GM04503 (cell line): ENCODE results near the gene ACP6.
"Not testable (repeated sequence)": the region's sequence is repeated elsewhere in the genome, so short reads cannot be mapped to it uniquely, and the experiment has no call there.

Source experiments
- DNase-seq: peaks from one replicate; pipeline ENCODE4 v3.0.0-alpha.2; 2012; ENCODE audit warnings: low read depth

The ACP6 gene

DNA sequence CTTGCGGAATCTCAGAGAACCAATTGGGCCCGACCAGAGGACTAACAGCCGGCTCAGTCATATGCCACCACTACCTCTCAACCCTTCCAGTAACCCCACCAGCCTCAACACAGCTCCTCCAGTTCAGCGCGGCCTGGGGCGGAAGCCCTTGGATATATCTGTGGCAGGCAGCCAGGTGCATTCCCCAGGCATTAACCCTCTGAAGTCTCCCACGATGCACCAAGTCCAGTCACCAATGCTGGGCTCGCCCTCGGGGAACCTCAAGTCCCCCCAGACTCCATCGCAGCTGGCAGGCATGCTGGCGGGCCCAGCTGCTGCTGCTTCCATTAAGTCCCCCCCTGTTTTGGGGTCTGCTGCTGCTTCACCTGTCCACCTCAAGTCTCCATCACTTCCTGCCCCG lies 49.8 kb downstream of the ACP6 start:
- no peak for DNase-seq

DNA sequence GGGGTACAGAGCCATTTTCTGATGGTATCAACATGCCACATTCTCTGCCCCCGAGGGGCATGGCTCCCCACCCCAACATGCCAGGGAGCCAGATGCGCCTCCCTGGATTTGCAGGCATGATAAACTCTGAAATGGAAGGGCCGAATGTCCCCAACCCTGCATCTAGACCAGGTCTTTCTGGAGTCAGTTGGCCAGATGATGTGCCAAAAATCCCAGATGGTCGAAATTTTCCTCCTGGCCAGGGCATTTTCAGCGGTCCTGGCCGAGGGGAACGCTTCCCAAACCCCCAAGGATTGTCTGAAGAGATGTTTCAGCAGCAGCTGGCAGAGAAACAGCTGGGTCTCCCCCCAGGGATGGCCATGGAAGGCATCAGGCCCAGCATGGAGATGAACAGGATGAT lies 50.6 kb downstream of the ACP6 start:
- DNase-seq = no peak

DNA sequence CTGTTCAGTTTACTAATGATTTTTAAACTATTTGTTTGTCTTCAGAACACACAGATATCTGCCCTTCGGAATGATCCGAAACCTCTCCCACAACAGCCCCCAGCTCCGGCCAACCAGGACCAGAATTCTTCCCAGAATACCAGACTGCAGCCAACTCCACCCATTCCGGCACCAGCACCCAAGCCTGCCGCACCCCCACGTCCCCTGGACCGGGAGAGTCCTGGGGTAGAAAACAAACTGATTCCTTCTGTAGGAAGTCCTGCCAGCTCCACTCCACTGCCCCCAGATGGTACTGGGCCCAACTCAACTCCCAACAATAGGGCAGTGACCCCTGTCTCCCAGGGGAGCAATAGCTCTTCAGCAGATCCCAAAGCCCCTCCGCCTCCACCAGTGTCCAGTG lies 51.6 kb downstream of the ACP6 start:
- DNase-seq = no peak

DNA sequence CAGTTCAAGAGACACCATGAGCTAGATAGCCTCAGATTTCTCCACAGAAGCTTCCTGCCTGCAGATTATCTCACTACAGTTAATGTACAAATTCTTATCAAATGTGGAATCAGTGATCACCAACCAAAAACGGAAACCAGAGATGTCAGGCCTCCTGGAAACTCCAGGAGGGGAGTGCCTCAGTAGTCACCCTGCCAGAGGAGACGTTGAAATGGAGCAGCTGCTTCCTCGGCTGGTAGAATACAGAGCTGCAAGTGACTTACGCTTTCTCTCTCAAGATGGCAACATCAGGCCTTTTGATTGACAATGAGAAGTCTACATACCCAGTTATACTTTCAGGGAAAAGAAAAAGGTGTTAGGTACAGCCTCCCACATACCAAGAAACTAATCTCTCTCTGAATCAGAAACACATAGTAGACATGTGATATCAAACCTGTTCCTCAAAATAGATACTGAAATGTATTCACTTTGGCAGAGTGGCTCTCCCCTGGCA lies 52.2 kb downstream of the ACP6 start:
- no peak for DNase-seq

DNA sequence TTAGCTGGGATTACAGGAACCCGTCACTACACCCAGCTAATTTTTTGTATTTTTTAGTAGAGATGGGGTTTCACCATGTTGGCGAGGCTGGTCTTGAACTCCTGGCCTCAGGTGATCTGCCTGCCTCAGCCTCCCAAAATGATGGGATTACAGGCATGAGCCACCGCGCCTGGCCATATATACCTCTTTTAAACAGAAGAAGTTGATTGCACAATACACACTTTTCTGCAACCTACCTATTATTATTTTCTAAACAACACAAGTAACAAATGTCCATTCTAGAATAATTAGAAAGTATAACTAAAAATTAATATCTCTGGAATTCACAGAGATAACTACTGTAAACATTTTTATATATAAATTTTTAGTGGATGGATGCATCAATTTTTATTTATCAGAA lies 55.4 kb downstream of the ACP6 start:
- DNase-seq = not testable (repeated sequence)

DNA sequence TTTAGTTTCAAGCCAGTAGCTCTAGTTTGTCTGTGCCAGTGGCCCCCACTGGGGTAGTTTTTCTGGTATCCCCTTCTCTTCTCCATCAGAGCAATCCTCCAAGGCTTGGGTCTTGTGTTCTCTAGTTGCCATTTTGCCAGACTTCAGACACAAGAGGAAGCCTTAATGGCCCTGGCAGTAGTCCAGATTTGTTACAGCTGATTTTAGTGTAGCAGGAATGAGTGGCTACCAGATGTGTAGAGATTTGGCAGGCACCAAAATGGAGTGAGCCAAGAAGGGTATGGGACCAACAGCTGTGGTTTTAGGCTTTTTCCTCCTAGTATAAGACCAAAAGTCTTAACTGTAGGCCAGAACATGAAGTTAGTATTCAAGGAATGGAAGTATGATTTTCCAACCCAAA lies 56.8 kb downstream of the ACP6 start:
- DNase-seq = no peak

DNA sequence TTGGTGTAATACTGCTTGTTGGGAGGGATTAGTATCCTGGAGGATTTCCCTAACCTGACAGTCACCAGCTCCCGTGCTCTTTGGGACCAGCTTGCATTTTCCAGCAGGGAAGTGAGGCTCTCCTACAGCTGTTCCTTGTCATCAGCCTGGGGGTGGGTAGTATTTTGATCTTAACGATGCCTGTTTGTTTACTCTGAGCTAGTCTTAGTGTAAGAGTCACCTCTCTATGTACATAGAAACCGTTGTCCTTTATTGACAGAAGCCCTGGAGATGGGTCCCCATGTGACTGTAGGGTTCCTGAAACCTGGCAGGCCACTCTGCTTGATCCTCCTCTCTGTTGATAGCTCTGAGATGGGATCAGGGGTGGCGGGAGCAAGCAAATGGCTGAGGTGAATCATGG lies 58.0 kb downstream of the ACP6 start:
- no peak for DNase-seq

DNA sequence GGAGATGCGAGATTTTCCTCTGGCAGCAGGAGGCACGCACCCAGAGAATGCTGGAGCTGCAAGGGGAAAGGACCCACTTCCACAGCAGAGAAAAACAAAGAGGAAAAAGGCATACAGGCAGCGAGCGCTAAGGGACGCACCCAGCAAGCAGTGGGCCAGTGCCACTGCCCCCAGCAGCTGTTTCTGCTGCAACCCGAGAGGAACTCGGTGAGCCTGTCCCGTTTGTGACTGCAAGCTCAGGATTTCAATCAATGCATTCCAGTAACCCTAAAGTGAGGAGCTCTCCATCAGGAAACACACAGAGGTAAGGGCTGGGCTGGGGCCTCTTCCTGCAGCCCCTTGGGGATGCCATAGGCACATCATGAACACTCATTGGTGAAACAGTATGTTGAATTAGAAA lies 58.7 kb downstream of the ACP6 start:
- DNase-seq = no peak

DNA sequence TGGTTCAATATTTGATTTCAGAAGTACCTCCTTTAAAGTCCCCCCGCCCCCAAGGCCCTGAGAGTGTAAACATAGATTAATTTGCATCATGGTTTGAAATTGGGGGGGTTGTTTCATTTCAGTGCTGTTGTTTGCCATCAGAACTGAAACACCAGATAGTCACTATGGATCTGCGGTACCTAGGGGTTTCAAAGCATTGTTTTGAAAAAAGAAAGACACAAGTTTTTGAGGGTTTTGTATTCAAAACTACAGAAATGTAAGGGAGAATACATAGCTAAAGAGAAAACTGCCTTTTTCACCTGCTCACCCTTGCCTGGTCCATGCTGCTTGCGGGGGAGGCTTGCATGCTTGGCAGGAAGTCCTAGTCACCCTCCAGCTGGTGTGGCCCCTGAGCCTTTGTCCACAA lies 59.3 kb downstream of the ACP6 start:
- no peak for DNase-seq

DNA sequence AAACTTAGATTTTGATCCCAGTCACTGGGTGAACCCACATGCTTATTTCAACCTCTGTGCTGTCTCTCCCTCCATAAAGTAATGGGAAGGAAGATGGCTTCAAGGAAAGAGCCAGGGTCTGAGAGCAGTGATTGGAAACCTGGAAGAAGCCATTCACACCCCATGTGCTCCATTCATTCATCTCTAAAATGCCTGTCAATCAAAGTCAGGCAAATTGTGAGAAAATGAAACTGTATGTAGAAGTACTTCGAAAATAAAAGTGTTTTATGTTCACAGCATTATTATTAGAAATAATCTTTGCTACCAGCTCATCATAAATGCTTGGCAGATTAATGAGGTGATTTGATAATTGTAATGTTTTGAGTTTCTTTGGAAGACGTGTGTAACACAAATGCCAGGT lies 61.0 kb downstream of the ACP6 start:
- no peak for DNase-seq

DNA sequence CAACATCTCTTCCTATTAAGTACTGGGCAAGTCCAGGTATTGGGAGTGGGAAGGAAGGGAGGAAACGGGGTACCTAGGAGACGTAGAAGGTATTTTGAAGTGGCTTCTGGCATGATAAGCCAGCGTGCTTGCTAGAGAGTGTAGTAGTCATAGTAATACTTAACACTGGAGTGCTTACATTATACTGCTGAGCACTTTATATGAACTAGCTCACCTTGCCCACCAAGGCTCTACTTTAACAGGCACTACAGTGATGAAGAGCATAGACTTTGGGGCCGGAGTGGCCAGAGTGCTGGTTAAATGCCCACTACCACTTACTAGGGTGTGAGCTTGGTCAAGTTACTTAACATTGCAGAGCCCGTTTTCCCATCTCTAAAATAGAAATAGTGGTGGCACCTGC lies 61.7 kb downstream of the ACP6 start:
- DNase-seq = no peak

DNA sequence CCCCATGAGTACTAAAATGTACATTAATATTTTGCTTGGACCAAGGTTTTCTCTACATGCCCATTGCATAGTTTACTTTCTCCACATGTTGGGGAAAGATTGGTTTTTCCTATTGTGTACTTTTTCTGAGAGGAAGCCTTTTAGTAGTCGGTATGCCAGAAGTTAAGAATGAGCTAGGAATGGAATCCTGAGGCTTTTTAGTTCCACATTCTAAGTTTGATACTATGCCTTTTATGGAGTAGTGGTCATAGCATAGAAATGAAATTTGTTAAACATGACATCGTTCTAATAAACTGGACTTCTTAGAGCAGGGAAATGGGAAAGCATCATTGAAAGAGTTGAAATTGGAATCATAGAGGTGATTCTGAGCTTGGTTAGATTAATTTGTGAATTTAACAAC lies 64.7 kb downstream of the ACP6 start:
- DNase-seq = peak; percentile 30

DNA sequence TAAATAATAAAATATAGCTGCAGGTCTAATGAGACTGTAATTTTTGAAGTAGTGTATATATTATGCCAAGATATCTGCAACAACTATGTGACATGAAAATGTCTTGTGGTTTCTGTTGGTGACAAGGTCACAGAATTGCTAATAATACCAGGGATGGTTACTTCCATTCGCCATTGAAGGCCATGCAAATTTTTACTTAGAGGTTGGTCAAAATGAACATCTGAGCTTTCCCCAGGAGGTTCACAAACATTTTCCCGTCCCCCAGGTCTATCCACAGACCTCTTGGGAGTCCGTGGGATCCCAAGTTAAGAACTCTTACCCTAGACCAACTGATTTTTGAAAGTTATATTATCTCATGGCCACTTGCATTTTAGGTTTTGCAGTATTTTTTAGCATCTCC lies 66.3 kb downstream of the ACP6 start:
- DNase-seq = no peak

DNA sequence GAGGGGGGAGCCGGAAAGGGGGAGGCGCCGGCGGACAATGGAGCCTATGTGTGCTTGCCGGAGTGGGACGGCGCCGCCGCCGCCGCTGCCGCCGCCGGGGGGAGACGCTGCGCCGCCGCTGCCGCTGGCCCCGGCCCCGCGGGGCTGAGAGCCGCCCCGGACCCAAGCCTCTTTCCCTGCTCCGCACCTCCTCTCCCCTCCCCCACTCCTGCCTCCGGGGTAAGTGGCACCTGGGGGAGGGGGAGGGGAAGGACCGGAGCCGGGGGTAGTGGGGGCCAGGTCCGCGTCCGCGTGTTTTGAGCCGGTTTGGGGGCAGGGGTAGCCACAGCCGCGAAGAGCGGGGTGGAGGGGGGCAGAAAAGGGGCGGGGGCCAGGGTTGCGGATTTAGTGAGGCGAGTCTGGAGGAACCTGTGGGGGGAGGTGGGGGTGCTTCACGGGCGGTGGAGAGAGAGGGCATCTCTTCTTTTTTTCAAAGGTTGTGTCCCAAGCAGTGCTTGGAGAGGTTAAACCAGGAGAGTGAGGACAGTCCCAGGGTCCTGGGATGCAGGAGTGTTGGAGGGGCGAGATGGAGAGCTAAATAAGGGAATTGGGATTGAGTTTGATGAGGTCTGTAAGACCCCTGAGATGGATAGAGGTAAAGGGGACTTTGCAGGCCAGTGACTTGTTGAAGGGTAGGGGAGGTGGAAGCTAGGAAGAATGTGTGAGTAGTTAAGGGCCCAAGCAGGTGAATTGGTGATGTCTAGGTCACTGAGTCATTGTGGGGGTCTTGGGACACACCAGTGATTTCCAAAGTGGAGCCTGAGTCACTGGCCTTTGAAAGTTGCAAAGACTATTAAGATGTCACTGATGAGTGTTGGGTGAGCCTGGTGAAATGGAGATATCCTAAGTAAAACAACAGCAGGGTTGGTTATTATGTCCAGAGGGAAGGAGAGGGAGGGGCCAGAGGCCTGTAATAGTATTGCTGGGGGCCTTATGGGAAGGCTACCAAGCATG lies 69.9 kb downstream of the ACP6 start:
- no peak for DNase-seq

DNA sequence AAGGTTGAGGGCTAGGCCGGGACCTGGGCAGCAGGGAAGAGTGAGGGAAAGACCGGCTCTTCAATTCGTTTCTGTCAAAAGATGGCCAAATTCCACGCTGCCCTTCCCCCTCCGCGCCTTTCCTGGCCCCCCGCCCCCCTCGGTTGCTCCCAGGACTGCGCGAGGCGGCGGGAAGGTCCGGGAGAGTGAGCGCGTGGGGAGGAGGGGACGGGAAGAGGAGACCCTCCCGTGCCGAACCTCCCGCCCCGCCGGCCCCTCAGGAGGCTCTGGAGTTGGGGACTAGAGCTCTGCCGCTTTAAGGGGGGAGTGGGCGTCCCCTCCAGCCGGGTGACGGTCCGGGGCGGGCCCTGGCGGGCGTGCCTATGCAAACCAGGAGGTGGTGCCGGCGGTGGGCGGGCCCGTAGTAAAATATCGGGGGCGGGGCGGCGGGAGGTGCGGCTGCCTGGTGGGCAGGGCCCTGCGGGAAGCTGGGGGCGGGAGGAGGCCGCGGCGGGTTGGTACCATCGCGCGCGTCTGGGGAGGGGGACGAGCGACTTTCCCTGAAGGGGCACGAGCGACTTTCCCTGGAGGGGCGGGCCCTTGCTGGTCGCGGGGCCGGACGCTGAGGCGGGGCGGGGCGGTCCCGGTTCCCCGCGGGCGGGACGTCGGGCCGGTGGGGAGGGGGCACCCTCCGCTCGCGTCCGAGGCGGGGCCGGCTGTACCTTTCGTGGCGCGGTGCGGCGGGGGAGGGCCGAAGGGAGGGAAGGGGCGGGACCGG lies 70.8 kb downstream of the ACP6 start:
- peak; percentile 42 for DNase-seq

DNA sequence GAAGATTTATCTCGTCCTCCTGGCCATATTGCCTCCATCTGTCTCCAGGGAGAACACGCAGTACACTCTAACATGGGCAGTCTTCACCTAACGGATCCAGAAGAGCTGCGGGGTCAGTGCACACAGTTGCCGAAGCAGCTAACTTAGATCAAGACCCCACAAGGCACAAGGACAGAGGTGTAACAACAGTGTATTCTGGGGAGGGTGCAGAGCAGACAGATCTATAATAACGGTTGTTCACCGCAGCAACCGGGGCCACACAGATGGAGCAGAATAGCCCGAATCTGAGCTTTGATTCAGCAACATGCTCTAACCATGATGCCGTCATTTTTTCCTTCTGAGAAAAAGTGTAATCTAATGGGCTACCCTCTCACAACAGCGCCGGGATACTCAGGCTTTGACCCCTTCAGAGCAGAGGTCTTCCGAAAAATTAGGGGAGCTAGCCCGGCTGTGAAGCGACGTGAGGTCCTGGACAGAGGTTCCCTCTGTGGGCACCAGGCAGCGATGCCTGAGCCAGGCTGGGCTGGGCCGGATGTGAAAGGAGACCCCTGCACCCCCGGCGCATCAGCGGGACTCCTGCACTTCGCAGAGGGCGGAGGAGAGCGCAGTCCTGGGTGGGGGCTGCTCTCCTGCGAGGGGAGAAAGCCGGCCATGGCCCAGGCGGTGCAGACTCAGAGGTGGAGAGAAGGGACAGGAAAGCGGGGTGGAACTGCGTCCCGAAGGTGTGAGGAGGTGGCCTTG lies 71.5 kb downstream of the ACP6 start:
- DNase-seq = no peak

DNA sequence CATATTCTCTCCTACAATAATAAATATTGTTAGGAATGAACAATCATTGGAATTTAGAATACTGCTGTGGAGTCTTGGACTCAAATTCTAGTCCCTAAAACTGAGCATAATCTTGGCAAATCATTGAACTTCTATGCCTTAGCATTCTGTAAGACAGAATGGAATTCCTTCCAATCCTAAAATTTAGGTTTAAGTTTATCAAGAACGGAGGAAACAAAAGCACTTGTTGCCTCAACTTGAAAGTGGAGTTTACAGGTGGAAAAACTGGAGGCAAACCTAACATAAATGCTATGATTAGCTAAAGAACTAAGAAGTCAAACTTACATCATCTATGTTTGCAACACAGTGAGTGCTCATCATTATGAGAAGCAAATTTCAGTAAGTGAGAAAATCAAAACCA lies 73.3 kb downstream of the ACP6 start:
- DNase-seq = no peak
